Measurements from ENCODE around the gene KIF13A.

The KIF13A gene

DNA sequence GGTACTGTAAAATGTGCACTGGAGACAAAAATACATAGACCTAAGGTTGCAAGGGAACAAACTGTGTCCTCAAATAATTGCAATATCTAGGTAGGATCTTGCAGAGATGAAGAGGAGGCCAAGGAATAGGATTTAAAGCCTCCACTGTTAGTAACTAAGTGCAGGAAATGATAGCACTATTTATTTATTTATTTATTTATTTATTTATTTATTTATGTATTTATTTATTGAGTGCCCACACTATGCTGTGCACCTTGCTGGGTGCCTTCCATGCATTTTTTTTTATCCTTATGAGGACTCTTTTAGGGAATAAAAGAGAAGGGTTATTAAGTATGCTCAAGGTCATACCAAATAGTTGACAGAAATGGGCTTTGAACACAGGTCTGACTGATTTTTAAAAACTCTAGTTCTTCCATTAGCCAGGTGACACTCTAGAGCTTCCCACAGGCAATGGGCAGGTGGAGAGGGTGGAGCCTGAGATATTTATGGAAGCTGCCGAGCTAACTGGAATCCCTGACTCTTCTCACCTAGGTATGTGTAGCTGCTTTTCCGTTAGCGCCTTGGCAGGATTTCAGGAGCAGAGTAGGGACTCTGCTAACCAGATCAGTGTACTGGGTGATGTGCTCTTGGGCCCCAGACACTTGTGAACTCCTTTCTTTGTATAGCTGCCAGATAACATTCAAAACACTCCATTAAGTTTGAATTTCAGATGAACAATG lies 268.0 kb downstream of the KIF13A start:
- DNase-seq (ENCODE audit: low read depth): no peak

DNA sequence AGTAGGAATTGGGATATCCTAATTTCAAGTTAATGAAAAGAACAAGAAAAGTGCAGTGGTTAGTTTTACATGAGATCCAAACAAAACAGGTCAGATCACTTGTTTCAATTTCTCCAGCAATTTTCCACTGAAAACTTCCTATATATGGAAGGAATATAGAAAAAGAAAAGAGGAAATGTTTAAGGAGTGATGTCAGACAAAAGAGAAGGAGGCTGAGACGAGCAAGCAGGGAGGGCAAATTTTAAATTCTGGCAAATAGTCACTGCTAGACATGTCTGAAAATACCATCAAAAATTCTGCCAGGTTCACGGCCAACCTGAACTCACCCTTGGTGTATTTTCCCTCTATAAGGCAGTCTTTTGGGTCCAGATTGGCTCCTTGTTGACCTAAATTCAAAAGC lies 271.2 kb downstream of the KIF13A start:
- DNase-seq (ENCODE audit: low read depth): peak; percentile 47

DNA sequence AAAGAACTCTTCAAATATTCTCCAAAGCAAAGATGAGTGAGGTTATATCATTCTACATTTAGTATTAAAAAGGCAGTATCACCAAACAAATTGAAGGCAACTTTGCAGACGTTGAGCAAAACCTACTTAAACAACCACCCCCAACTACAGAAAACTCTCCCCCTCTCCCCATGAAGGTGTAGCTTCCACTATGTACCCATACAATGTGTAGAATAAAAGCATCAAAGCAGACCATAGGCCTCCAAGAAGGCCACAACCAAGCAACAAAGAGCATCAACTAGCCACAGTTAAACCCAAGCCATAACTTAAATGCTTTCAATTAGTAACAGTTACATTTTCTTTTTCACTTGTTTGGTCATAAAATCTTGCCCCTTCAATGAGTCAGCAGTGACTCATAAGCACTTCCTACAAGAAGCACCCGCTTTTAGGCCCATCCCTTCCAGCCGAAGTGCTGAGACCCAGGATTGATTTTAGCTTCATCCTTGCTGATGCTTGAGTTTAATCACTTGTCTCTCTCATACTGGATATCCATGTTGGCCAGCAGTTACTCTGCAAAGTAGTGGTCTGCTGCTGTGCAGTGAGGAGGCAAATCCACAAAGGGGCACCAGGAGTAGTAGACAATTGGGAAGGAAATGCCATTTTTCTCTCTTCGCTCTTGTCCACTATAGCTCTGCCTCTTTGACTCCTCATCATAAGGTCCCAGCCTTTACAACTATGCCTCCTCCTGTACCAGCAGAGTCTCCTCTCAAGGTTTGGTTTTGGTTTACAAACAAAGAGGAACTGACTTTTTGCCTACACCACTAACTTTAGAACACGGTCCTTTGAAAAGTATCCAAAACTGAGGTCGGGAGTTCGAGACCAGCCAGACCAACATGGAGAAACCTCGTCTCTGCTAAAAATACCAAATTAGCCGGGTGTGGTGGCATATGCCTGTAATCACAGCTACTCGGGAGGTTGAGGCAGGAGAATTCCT lies 272.3 kb downstream of the KIF13A start:
- peak; percentile 96 for DNase-seq (ENCODE audit: low read depth)

DNA sequence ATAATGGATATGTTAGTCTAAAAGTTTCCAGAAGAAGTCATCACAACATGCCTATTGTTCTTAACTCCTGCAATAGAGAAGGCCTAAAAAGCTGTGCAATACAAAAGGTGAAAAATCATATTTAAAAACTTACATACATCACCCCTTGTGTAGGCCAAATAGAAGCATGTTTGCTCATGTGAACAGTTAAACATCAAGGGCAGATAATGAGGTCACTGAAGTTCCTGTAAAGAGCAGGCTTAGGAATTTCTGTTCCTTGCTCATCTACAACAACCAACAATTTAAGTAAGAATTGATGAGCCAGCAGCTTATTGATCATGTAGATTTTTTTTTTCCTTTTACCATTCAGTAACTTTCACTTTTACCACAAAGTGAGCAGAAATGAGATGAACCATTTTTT lies 273.3 kb downstream of the KIF13A start:
- DNase-seq (ENCODE audit: low read depth): peak; percentile 51

DNA sequence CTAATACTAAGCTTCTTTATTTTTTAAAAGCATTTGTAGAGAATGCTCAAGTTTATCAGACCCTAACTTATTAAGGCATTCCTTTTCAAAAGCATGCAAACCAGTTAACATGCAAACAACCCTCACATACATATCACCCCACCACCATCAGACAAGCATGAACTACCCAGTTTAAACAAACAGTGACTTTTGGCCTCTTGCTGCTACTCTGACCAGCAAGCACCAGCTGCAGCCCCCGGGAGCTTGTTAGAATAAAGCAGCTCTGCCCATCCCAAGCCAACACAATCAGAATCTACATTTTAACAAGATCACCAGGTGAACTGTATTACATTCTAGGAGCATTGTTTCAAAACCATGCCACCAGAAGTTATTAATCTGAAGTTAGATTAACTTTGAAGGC lies 274.9 kb downstream of the KIF13A start:
- peak; percentile 42 for DNase-seq (ENCODE audit: low read depth)

DNA sequence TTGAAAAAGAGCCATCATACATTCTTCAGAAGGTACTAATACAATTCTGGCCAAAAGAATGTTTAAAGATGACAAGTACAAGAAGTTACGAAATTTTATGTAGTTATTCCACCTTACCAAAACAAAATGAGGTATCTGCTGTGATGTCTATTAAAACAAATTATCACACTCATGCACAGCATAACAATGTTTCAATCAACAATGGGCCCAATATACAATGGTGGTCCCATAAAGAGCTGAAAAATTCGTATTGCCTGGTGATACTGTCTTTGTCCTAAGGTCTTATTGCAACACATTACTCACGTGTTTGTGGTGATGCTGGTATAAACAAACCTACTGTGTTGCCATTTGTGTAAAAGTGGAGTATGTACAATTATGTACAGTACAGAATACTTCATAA lies 277.1 kb downstream of the KIF13A start:
- DNase-seq (ENCODE audit: low read depth): peak; percentile 68

DNA sequence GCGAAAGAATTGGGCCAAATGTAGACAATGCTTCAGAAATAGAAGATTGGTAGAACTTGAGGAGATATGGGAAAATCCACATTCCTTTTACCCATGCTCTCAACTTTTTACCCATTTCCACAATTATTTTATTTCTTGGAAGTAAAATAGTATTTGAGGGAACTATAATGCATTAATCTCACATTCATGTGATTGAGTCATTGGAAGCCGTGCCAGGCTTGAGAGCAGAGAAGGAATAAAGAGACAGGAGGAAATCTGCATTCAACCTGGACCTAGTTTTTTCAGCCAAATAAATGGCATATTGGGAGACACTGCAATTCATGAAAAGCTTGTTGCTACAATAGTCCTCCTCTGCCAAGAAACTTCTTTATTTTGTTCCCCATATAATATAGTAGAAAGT lies 278.0 kb downstream of the KIF13A start:
- DNase-seq (ENCODE audit: low read depth): no peak

Measured in EH (cell line).